SK-N-SH (cell line): Measurements from ENCODE around the gene RAI14.

Experiments
- CTCF ChIP-seq: fragments of 200-600 bp; sonication (generic); IDR thresholded peaks from 2 replicates; pipeline ENCODE4 v1.6.1; 2017; ENCODE audit warnings: antibody characterized with exemption, mild to moderate bottlenecking, moderate library complexity
- EP300 ChIP-seq, 2 experiments: IDR thresholded peaks; 2 replicates each; pipeline versions ENCODE4 v1.4.0 to v1.6.1; 2012; ENCODE audit warnings: borderline replicate concordance in 1 of 2, low read depth in 1 of 2, low read length in 1 of 2
- MXI1 ChIP-seq: IDR thresholded peaks from 2 replicates; pipeline ENCODE4 v1.6.1; 2012; ENCODE audit warnings: mild to moderate bottlenecking, low read depth, low read length, improper control_type of control experiment
- USF2 ChIP-seq: fragments of 150-350 bp; IDR thresholded peaks from 2 replicates; pipeline ENCODE4 v1.6.1; 2017; ENCODE audit warnings: antibody characterized with exemption, low read length, low read depth, borderline replicate concordance

GRCh38 chr5:34755926-34756325 lies 99.8 kb downstream of the RAI14 start:
- TF ChIP-seq CTCF (no peak), USF2 (no peak), MXI1 (no peak), EP300 (IDR thresholded peaks at IDR 0.05; ENCODE audit: borderline replicate concordance in 1 of 2, low read depth in 1 of 2, low read length in 1 of 2) (no peak)
